K562 (cell line): ENCODE results near the gene CD74. TPM values are rescaled to one million over a fixed set of nuclear protein-coding genes. Genes with fewer than 3 reads are reported as not detected.

ENCODE experiments used
- BCLAF1 ChIP-seq, 2 experiments: fragments of 450-650 bp in 1 of 2; IDR thresholded peaks; 2 replicates each; pipeline ENCODE4 v1.6.1; 2011 to 2017; ENCODE audit warnings: low read depth in 2 of 2, antibody characterized with exemption in 1 of 2, borderline replicate concordance in 1 of 2, low read length in 1 of 2, mild to moderate bottlenecking in 1 of 2, mixed read lengths in 1 of 2; ENCODE audit not compliant: control insufficient read depth in 1 of 2
- BRCA1 ChIP-seq, 2 experiments: fragments of 450-650 bp in 1 of 2; sonication (generic) in 1 of 2; formaldehyde crosslinking in 1 of 2; IDR thresholded peaks; 2 replicates each; pipeline versions ENCODE4 v1.5.0 to v1.6.1; 2017 to 2020; ENCODE audit warnings: mild to moderate bottlenecking in 1 of 2, missing genetic modification reagents in 1 of 2
- CAMTA2 ChIP-seq: fragments of 250-450 bp; sonication (Bioruptor Pico); conservative IDR thresholded peaks from 2 replicates; pipeline ENCODE4 v1.5.1; 2022
- FOXM1 ChIP-seq, 2 experiments: fragments of 450-650 bp in 1 of 2; sonication (generic) in 1 of 2; formaldehyde crosslinking in 1 of 2; IDR thresholded peaks; 2 replicates each; pipeline versions ENCODE4 v1.6.1 to v1.9.0; 2017 to 2022; ENCODE audit warnings: low read depth in 2 of 2, mild to moderate bottlenecking in 2 of 2, missing genetic modification reagents in 1 of 2, moderate library complexity in 1 of 2
- JUND ChIP-seq, 2 experiments: IDR thresholded peaks; 2 replicates in 1 of 2; 3 replicates in 1 of 2; pipeline ENCODE4 v1.6.1; 2011; ENCODE audit warnings: borderline replicate concordance in 2 of 2, low read depth in 2 of 2, low read length in 2 of 2, improper control_type of control experiment in 1 of 2, missing biosample characterization in 1 of 2, missing genetic modification characterization in 1 of 2, missing genetic modification reagents in 1 of 2
- NELFE ChIP-seq: IDR thresholded peaks from 2 replicates; pipeline ENCODE4 v1.6.1; 2011; ENCODE audit warnings: mild to moderate bottlenecking; ENCODE audit not compliant: insufficient read depth, insufficient read length
- NR2C1 ChIP-seq, 2 experiments: fragments of 450-650 bp; IDR thresholded peaks; 2 replicates each; pipeline ENCODE4 v1.6.1; 2017; ENCODE audit warnings: mild to moderate bottlenecking in 2 of 2, antibody characterized with exemption in 1 of 2, inconsistent platforms in 1 of 2, missing compliant biosample characterization in 1 of 2, missing genetic modification characterization in 1 of 2
- NR4A1 ChIP-seq, 2 experiments: fragments of 250-450 bp in 1 of 2; fragments of 450-650 bp in 1 of 2; sonication (Bioruptor Pico) in 1 of 2; IDR thresholded peaks; 2 replicates each; pipeline versions ENCODE4 v1.4.0 to v1.6.1; 2016 to 2020; ENCODE audit warnings: mild to moderate bottlenecking in 2 of 2, missing compliant biosample characterization in 1 of 2, missing genetic modification characterization in 1 of 2, moderate library complexity in 1 of 2
- RCOR1 ChIP-seq, 2 experiments: IDR thresholded peaks; 2 replicates each; pipeline ENCODE4 v1.6.1; 2012; ENCODE audit warnings: low read depth in 2 of 2, low read length in 2 of 2, borderline replicate concordance in 1 of 2, improper control_type of control experiment in 1 of 2
- SMAD4 ChIP-seq: fragments of 250-450 bp; sonication (Bioruptor Pico); conservative IDR thresholded peaks from 2 replicates; pipeline ENCODE4 v1.8.0; 2021; ENCODE audit warnings: inconsistent platforms, mild to moderate bottlenecking, moderate library complexity
- THAP7 ChIP-seq: fragments of 250-450 bp; sonication (Bioruptor Pico); IDR thresholded peaks from 2 replicates; pipeline ENCODE4 v1.5.0; 2021
- ZNF277 ChIP-seq: fragments of 250-450 bp; sonication (Bioruptor Pico); IDR thresholded peaks from 2 replicates; pipeline ENCODE4 v1.8.0; 2022; ENCODE audit warnings: inconsistent platforms, mild to moderate bottlenecking, moderate library complexity, borderline replicate concordance
- ZNF609 ChIP-seq: sonication (generic); formaldehyde crosslinking; IDR thresholded peaks from 2 replicates; pipeline ENCODE4 v1.8.1; 2023; ENCODE audit warnings: missing genetic modification reagents, mild to moderate bottlenecking, borderline replicate concordance
- polyA plus RNA-seq, 8 experiments: library from polyadenylated mRNA; depleted of rRNA in 4 of 8; stranded (reverse) in 5 of 8; unstranded in 3 of 8; fragments of >200 nt; fragmentation: Nextera tagmentation in 2 of 8; fragmentation: Illumina TruSeq in 1 of 8; extraction: Ambion mirVana in 2 of 8; extraction: Trizol in 1 of 8; gene quantifications; 2 replicates each; pipeline versions ENCODE4 v1.2.1 to v1.2.3, GENCODE V29; 2011 to 2014; ENCODE audit warnings: inconsistent platforms in 1 of 8, missing spikeins in 1 of 8
- total RNA-seq, 7 experiments: library from RNA; depleted of rRNA in 6 of 7; stranded (reverse); fragments of >200 nt in 6 of 7; fragmentation: Illumina TruSeq in 2 of 7; extraction: Trizol in 2 of 7; gene quantifications; 2 replicates each; pipeline versions ENCODE4 v1.2.1 to v1.2.3, GENCODE V29; 2011 to 2021; ENCODE audit warnings: low replicate concordance in 1 of 7

The CD74 gene
- total and polyA plus RNA-seq, 9 of the 15 experiments (the other 6 are each of a cell fraction or from before 2014, with no cell fraction given) = 0.07 to 4.8 (median 0.32) TPM

- peak in 1 of 2 experiments; percentile 15; a peak in 1 of 4 replicates for TF ChIP-seq RCOR1 (IDR thresholded peaks at IDR 0.05; ENCODE audit: borderline replicate concordance in 1 of 2, low read depth in 2 of 2, low read length in 2 of 2)
- TF ChIP-seq THAP7 (CRISPR knock-in tag) = no peak
- TF ChIP-seq BRCA1 (IDR thresholded peaks at IDR 0.05) = no peak
- no peak for TF ChIP-seq BRCA1 (CRISPR knock-in tag; IDR thresholded peaks at IDR 0.05)
- no peak for TF ChIP-seq JUND (IDR thresholded peaks at IDR 0.05; ENCODE audit: borderline replicate concordance, low read depth, low read length)
- TF ChIP-seq JUND (tag; IDR thresholded peaks at IDR 0.05; ENCODE audit: borderline replicate concordance, low read depth, low read length) = no peak
- TF ChIP-seq NR4A1 (CRISPR knock-in tag; IDR thresholded peaks at IDR 0.05) = no peak
- TF ChIP-seq NR4A1 (tag; IDR thresholded peaks at IDR 0.05) = 0 out of 2 replicates have a peak, but pooled peaks have one; percentile 46
- TF ChIP-seq FOXM1 (IDR thresholded peaks at IDR 0.05; ENCODE audit: low read depth) = no peak
- no peak for TF ChIP-seq FOXM1 (CRISPR knock-in tag; IDR thresholded peaks at IDR 0.05; ENCODE audit: low read depth)
- TF ChIP-seq SMAD4 (CRISPR knock-in tag) = no peak
- TF ChIP-seq NELFE = no peak
- TF ChIP-seq ZNF609 (CRISPR knock-in tag) = no peak
- no peak for TF ChIP-seq ZNF277 (CRISPR knock-in tag)
- no peak for TF ChIP-seq NR2C1 (IDR thresholded peaks at IDR 0.05)
- no peak for TF ChIP-seq NR2C1 (tag; IDR thresholded peaks at IDR 0.05)
- TF ChIP-seq CAMTA2 (CRISPR knock-in tag) = no peak
- no peak for TF ChIP-seq BCLAF1 (IDR thresholded peaks at IDR 0.05; ENCODE audit: borderline replicate concordance in 1 of 2, control insufficient read depth in 1 of 2, low read depth in 2 of 2, low read length in 1 of 2)
These were observed 15.6 kb upstream of the CD74 start (continued) for GRCh38 chr5:150428106-150428876.
